Hepatocyte (in vitro differentiated cells): ENCODE results near the gene AGAP2. TPM values are rescaled to one million over a fixed set of nuclear protein-coding genes. Genes with fewer than 3 reads are reported as not detected.

Source experiments
- DNase-seq: peaks from one replicate; pipeline ENCODE4 v3.0.0-alpha.2; 2016; ENCODE audit warnings: low spot score
- H2AFZ ChIP-seq: fragments of 200-600 bp; sonication (generic); 2 replicates; pipeline ENCODE4 v1.6.0; 2016; ENCODE audit warnings: antibody characterized with exemption, mild to moderate bottlenecking
- H3K27ac ChIP-seq: fragments of 200-600 bp; sonication (generic); 2 replicates; pipeline ENCODE4 v1.5.1; 2016; ENCODE audit warnings: mild to moderate bottlenecking
- H3K27me3 ChIP-seq: fragments of 200-600 bp; sonication (generic); 2 replicates; pipeline ENCODE4 v1.6.1; 2016
- H3K36me3 ChIP-seq: fragments of 200-600 bp; sonication (generic); replicated peaks from 2 replicates; pipeline ENCODE4 v1.5.1; 2016; ENCODE audit warnings: low read depth; ENCODE audit not compliant: insufficient read depth
- H3K4me1 ChIP-seq: fragments of 200-600 bp; sonication (generic); 2 replicates; pipeline ENCODE4 v1.5.1; 2016; ENCODE audit warnings: mild to moderate bottlenecking, moderate library complexity; ENCODE audit not compliant: insufficient read depth
- H3K4me2 ChIP-seq: fragments of 200-600 bp; sonication (generic); 2 replicates; pipeline ENCODE4 v1.6.0; 2016
- H3K4me3 ChIP-seq: fragments of 200-600 bp; sonication (generic); 2 replicates; pipeline ENCODE4 v1.5.1; 2016; ENCODE audit warnings: mild to moderate bottlenecking
- H3K79me2 ChIP-seq: fragments of 200-600 bp; sonication (generic); 2 replicates; pipeline ENCODE4 v1.6.0; 2017; ENCODE audit warnings: mild to moderate bottlenecking
- H3K9me2 ChIP-seq: fragments of 200-600 bp; sonication (generic); replicated peaks from 2 replicates; pipeline ENCODE4 v1.6.0; 2017; ENCODE audit warnings: mild to moderate bottlenecking; ENCODE audit not compliant: insufficient read depth
- H3K9me3 ChIP-seq: fragments of 200-600 bp; sonication (generic); 2 replicates; pipeline ENCODE4 v1.5.1; 2016; ENCODE audit warnings: low read depth, mild to moderate bottlenecking
- H4K20me1 ChIP-seq: fragments of 200-600 bp; sonication (generic); 2 replicates; pipeline ENCODE4 v1.6.0; 2016; ENCODE audit warnings: mild to moderate bottlenecking; ENCODE audit not compliant: insufficient read depth, poor library complexity, severe bottlenecking
- EZH2 ChIP-seq: fragments of 200-600 bp; sonication (generic); IDR thresholded peaks from 2 replicates; pipeline ENCODE4 v1.6.1; 2016; ENCODE audit warnings: antibody characterized with exemption, mild to moderate bottlenecking, borderline replicate concordance
- EZH2phosphoT487 ChIP-seq: fragments of 200-600 bp; sonication (generic); IDR thresholded peaks from one replicate; pipeline ENCODE4 v1.6.1; 2018; ENCODE audit warnings: antibody characterized with exemption, mild to moderate bottlenecking, low read depth, moderate library complexity; ENCODE audit not compliant: unreplicated experiment, severe bottlenecking
- WGBS: methylation state at CpG from one replicate; pipeline ENCODE4 v1.1.6; 2016; ENCODE audit warnings: low lambda C conversion rate; ENCODE audit errors: missing lambda C conversion rate; 5-methylcytosine and 5-hydroxymethylcytosine counted together
- polyA plus RNA-seq: library from polyadenylated mRNA; unstranded; fragments of >200 nt; fragmentation: Nextera tagmentation; extraction: Ambion mirVana; gene quantifications from 2 replicates; pipeline ENCODE4 v1.2.1, GENCODE V29; 2016
- total RNA-seq: library from RNA; depleted of rRNA; stranded (reverse); fragments of >200 nt; gene quantifications from 2 replicates; pipeline ENCODE4 v1.2.3, GENCODE V29; 2014
- TF ChIP-seq, protein P1 (sequence below): fragments of 200-600 bp; sonication (generic); IDR thresholded peaks from 2 replicates; pipeline ENCODE4 v1.5.1; 2016; ENCODE audit warnings: antibody characterized with exemption, mild to moderate bottlenecking; ENCODE audit not compliant: poor library complexity

AGAP2 gene
- total and polyA plus RNA-seq, 2 experiments from 2014 or later: 0.04 to 0.33 TPM

DNA sequence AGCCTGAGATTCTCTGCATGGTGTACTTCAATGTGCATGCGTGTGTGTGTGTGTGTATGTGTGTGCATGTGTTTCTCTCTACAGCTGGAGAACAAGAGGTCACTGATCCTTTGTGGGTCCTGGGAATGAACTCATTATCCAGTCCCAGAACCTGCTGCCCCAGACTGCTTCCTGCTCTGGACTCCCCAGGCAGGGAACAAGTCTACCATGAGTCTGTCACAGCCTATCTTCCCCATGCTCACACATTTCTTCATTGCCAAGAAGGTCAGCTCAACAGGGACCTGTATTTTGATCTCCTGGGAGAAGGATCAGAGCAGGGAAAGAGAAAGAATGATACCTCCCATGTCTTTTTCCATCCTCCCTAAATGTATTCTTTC, 2.9 kb upstream of the AGAP2 start:
- Histone ChIP-seq H3K9me3 (no peaks in the 10 kb centered on the region), H3K79me2 (no peaks in the 10 kb centered on the region), H4K20me1 (no peaks in the 10 kb centered on the region), H3K4me2 (no peak overlapping the region), H3K36me3 (no peaks in the 10 kb centered on the region), H3K4me3 (no peak overlapping the region), H3K27me3 (peaks cover 71% of the 10 kb centered on the region), H2AFZ (no peak overlapping the region), H3K9me2 (no peaks in the 10 kb centered on the region), H3K4me1 (peaks cover 18% of the 10 kb centered on the region), H3K27ac (no peak overlapping the region)
- TF ChIP-seq EZH2 (no peak), EZH2phosphoT487 (no peak)
- TF ChIP-seq, protein P1, sequence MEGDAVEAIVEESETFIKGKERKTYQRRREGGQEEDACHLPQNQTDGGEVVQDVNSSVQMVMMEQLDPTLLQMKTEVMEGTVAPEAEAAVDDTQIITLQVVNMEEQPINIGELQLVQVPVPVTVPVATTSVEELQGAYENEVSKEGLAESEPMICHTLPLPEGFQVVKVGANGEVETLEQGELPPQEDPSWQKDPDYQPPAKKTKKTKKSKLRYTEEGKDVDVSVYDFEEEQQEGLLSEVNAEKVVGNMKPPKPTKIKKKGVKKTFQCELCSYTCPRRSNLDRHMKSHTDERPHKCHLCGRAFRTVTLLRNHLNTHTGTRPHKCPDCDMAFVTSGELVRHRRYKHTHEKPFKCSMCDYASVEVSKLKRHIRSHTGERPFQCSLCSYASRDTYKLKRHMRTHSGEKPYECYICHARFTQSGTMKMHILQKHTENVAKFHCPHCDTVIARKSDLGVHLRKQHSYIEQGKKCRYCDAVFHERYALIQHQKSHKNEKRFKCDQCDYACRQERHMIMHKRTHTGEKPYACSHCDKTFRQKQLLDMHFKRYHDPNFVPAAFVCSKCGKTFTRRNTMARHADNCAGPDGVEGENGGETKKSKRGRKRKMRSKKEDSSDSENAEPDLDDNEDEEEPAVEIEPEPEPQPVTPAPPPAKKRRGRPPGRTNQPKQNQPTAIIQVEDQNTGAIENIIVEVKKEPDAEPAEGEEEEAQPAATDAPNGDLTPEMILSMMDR: no peak
- no CpG with 5 or more reads among the region's 1 CpG for WGBS
- DNase-seq: no peak

DNA sequence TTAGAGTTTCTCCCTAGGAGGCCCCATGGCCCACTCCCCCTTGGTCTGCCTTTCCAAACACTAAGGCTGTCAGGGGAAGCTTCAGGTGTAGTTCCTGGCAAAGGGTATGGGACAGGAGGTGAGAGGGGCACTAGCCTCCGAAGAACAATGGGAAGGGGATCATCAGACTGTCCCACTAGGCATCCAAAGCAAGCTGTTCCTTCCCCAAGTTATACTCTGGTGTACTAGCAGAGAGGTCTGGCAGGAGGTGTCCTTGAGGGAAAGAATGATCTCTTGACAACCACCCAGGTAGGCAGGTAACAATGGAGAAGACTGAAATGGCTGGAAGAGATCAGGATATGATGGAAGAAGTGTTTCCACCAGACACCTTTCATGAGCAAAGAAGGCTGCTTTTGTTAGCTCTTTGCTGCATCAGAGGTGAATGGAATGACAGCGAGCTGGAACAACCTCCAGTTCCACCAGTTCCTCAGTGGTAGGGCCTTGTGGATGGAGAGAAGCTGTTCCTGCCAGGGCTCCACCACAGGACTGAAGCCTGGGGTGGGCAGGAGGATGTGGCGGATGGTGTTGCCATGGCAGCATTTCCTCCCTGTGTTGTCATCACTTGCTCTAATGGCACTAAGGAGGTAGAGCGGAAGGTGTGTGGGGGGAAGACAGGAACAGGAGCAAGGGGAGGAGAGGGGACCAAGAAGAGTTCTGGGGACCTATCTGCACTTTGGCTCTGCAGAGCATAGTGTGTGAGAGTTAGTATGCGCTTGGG, 2.3 kb upstream of the AGAP2 start:
- Histone ChIP-seq H3K36me3 (no peaks in the 10 kb centered on the region), H4K20me1 (no peaks in the 10 kb centered on the region), H3K4me2 (no peak overlapping the region), H3K4me1 (peaks cover 24% of the 10 kb centered on the region), H2AFZ (no peak overlapping the region), H3K9me3 (no peaks in the 10 kb centered on the region), H3K79me2 (no peaks in the 10 kb centered on the region), H3K27me3 (peaks cover 77% of the 10 kb centered on the region), H3K9me2 (no peaks in the 10 kb centered on the region), H3K4me3 (no peak overlapping the region), H3K27ac (no peak overlapping the region)
- DNase-seq: no peak
- WGBS: 84% methylated on average over 5 of the region's 5 CpGs
- TF ChIP-seq EZH2phosphoT487: no peak
- TF ChIP-seq, protein P1: no peak
- TF ChIP-seq EZH2: no peak

DNA sequence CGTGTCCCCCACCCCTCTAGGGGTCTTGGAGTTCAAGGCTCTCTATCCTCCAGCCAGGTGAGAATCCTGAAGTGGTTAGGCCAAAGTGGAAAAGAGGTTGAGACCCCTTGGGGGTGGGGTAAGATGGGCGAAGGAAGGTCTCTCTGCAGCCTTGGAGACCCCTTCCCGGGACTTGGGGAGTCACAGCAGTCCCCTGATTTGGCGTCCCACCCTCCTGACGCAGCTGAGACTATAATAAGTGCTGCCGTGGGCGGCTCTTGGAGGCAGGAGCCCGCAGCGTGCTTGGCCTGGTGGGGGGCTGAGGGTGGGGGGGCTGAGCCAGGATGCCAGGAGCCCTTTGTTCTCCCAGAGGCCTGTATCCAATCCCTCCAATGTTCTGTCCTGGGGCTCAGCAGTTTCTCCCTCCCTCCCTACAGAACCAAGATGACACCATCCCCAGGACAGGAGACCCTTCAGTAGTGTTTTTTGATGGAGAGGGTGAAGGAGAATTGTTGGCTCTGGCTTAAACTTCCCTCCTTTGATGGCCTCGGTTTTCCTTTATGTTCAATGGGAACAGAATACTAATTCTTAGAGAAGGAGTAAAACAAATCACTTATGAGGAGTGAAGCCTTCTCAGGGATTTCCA, 1.5 kb upstream of the AGAP2 start:
- Histone ChIP-seq H3K36me3 (no peaks in the 10 kb centered on the region), H3K9me2 (no peaks in the 10 kb centered on the region), H3K4me3 (no peak overlapping the region), H3K4me1 (peaks cover 23% of the 10 kb centered on the region), H3K9me3 (no peaks in the 10 kb centered on the region), H2AFZ (no peak overlapping the region), H3K27ac (no peak overlapping the region), H3K4me2 (no peak overlapping the region), H4K20me1 (no peaks in the 10 kb centered on the region), H3K27me3 (peaks cover 85% of the 10 kb centered on the region), H3K79me2 (no peaks in the 10 kb centered on the region)
- TF ChIP-seq, protein P1: no peak
- TF ChIP-seq EZH2phosphoT487 (no peak), EZH2 (no peak)
- DNase-seq: no peak
- 39% methylated on average over 10 of the region's 10 CpGs for WGBS
